Liver (tissue), 9 donors: ENCODE results near the gene JAML. TPM values are rescaled to one million over a fixed set of nuclear protein-coding genes. Genes with fewer than 3 reads are reported as not detected.
A peak's percentile ranks its signal among the peaks of the same experiment; 100 is the strongest.

Experiments
- DNase-seq: peaks from one replicate; pipeline ENCODE4 v3.0.0-alpha.2; 2017; ENCODE audit warnings: low spot score
- H3K27ac ChIP-seq, 2 donors: one replicate each; pipeline ENCODE4 v1.7.0; 2013; ENCODE audit warnings: inconsistent platforms in 2 of 2, low read length in 2 of 2, control low read depth in 1 of 2, low read depth in 1 of 2, mild to moderate bottlenecking in 1 of 2
- H3K27me3 ChIP-seq, 4 donors: one replicate each; pipeline versions ENCODE4 v1.6.1 to v1.7.0; 2013; ENCODE audit warnings: low read length in 3 of 4, inconsistent platforms in 1 of 4, mild to moderate bottlenecking in 1 of 4, moderate library complexity in 1 of 4; ENCODE audit not compliant: control insufficient read depth in 4 of 4, insufficient read depth in 4 of 4
- H3K36me3 ChIP-seq, 4 donors: one replicate each; pipeline versions ENCODE4 v1.6.1 to v1.7.0; 2013; ENCODE audit warnings: low read length in 3 of 4, mild to moderate bottlenecking in 3 of 4, low read depth in 1 of 4, moderate library complexity in 1 of 4; ENCODE audit not compliant: control insufficient read depth in 4 of 4, insufficient read depth in 3 of 4
- H3K4me1 ChIP-seq, 4 donors: one replicate each; pipeline versions ENCODE4 v1.6.1 to v1.7.0; 2013; ENCODE audit warnings: low read length in 3 of 4, mild to moderate bottlenecking in 3 of 4, moderate library complexity in 1 of 4; ENCODE audit not compliant: control insufficient read depth in 4 of 4, insufficient read depth in 4 of 4
- H3K4me3 ChIP-seq, 3 donors: one replicate each; pipeline versions ENCODE4 v1.6.1 to v1.7.0; 2013; ENCODE audit warnings: low read length in 3 of 3, control low read depth in 1 of 3, low read depth in 1 of 3, mild to moderate bottlenecking in 1 of 3
- H3K9ac ChIP-seq, 2 donors: one replicate each; pipeline ENCODE4 v1.7.0; 2013; ENCODE audit warnings: low read length in 2 of 2, mild to moderate bottlenecking in 2 of 2, moderate library complexity in 2 of 2, control low read depth in 1 of 2, low read depth in 1 of 2
- H3K9me3 ChIP-seq, 4 donors: one replicate each; pipeline versions ENCODE4 v1.6.1 to v1.7.0; 2013; ENCODE audit warnings: low read length in 3 of 4; ENCODE audit not compliant: control insufficient read depth in 4 of 4
- ATF3 ChIP-seq: IDR thresholded peaks from 2 replicates; pipeline ENCODE4 v1.6.1; 2016; ENCODE audit warnings: antibody characterized with exemption
- CTCF ChIP-seq: fragments of 150-350 bp; IDR thresholded peaks from 2 replicates; pipeline ENCODE4 v1.5.1; 2017; ENCODE audit warnings: improper control_type of control experiment, low read depth, low read length; ENCODE audit not compliant: missing input control
- EGR1 ChIP-seq, 2 donors: IDR thresholded peaks; 2 replicates each; pipeline ENCODE4 v1.6.1; 2016 to 2018; ENCODE audit warnings: antibody characterized with exemption in 2 of 2, low read depth in 2 of 2
- FOXA1 ChIP-seq: IDR thresholded peaks from 2 replicates; pipeline ENCODE4 v1.6.1; 2016; ENCODE audit warnings: antibody characterized with exemption
- FOXA2 ChIP-seq: IDR thresholded peaks from 2 replicates; pipeline ENCODE4 v1.6.1; 2016; ENCODE audit warnings: antibody characterized with exemption
- GABPA ChIP-seq, 2 donors: IDR thresholded peaks in 1 of 2; conservative IDR thresholded peaks in 1 of 2; 2 replicates each; pipeline ENCODE4 v1.6.1; 2016; ENCODE audit warnings: antibody characterized with exemption in 2 of 2, mild to moderate bottlenecking in 1 of 2, moderate library complexity in 1 of 2
- HNF4A ChIP-seq, 2 donors: conservative IDR thresholded peaks; 2 replicates each; pipeline ENCODE4 v1.6.1; 2016; ENCODE audit warnings: antibody characterized with exemption in 2 of 2, mild to moderate bottlenecking in 2 of 2
- HNF4G ChIP-seq: IDR thresholded peaks from 2 replicates; pipeline ENCODE4 v1.6.1; 2016; ENCODE audit warnings: antibody characterized with exemption
- JUND ChIP-seq, 2 donors: IDR thresholded peaks; 2 replicates each; pipeline ENCODE4 v1.6.1; 2016; ENCODE audit warnings: antibody characterized with exemption in 2 of 2
- MAX ChIP-seq: IDR thresholded peaks from 2 replicates; pipeline ENCODE4 v1.6.1; 2016; ENCODE audit warnings: antibody characterized with exemption
- NR2F2 ChIP-seq: IDR thresholded peaks from 2 replicates; pipeline ENCODE4 v1.6.1; 2016; ENCODE audit warnings: antibody characterized with exemption
- RAD21 ChIP-seq, 2 donors: IDR thresholded peaks; 2 replicates each; pipeline ENCODE4 v1.6.1; 2016; ENCODE audit warnings: antibody characterized with exemption in 2 of 2, mild to moderate bottlenecking in 2 of 2
- RXRA ChIP-seq, 2 donors: IDR thresholded peaks; 2 replicates each; pipeline ENCODE4 v1.6.1; 2017 to 2018; ENCODE audit warnings: antibody characterized with exemption in 2 of 2, mild to moderate bottlenecking in 1 of 2
- SP1 ChIP-seq: IDR thresholded peaks from 2 replicates; pipeline ENCODE4 v1.6.1; 2018; ENCODE audit warnings: antibody characterized with exemption, mild to moderate bottlenecking
- TAF1 ChIP-seq: conservative IDR thresholded peaks from 2 replicates; pipeline ENCODE4 v1.6.1; 2016; ENCODE audit warnings: antibody characterized with exemption, mild to moderate bottlenecking
- YY1 ChIP-seq: IDR thresholded peaks from 2 replicates; pipeline ENCODE4 v1.6.1; 2016; ENCODE audit warnings: antibody characterized with exemption, mild to moderate bottlenecking
- ZBTB33 ChIP-seq: IDR thresholded peaks from 2 replicates; pipeline ENCODE4 v1.6.1; 2016; ENCODE audit warnings: antibody characterized with exemption
- WGBS: extraction: QIAGEN DNeasy Blood & Tissue Kit; methylation state at CpG from one replicate; pipeline ENCODE4 v1.1.7; 2013; 5-methylcytosine and 5-hydroxymethylcytosine counted together
- polyA plus RNA-seq, 2 donors: library from polyadenylated mRNA; stranded (reverse) in 1 of 2; unstranded in 1 of 2; fragments of 200-250 nt in 1 of 2; fragments of >200 nt in 1 of 2; fragmentation: Nextera tagmentation in 1 of 2; extraction: Ambion mirVana in 1 of 2; gene quantifications; one replicate each; pipeline versions ENCODE4 v1.2.1 to v1.2.3, GENCODE V29; 2013 to 2015
- total RNA-seq, 2 donors: library from RNA; depleted of rRNA; stranded (reverse); fragments of >200 nt; gene quantifications; one replicate each; pipeline ENCODE4 v1.2.3, GENCODE V29; 2014
- TF ChIP-seq, protein P1 (sequence below): IDR thresholded peaks from 2 replicates; pipeline ENCODE4 v1.6.1; 2016; ENCODE audit warnings: antibody characterized with exemption, mild to moderate bottlenecking
- donor health status: healthy.
- donor health status: healthy.
- donor health status: healthy.
- donor health status: healthy.
- donor health status: healthy.

Gene JAML
- total and polyA plus RNA-seq, 4 donors = 2.2 to 13.5 (median 6.5) TPM

DNA sequence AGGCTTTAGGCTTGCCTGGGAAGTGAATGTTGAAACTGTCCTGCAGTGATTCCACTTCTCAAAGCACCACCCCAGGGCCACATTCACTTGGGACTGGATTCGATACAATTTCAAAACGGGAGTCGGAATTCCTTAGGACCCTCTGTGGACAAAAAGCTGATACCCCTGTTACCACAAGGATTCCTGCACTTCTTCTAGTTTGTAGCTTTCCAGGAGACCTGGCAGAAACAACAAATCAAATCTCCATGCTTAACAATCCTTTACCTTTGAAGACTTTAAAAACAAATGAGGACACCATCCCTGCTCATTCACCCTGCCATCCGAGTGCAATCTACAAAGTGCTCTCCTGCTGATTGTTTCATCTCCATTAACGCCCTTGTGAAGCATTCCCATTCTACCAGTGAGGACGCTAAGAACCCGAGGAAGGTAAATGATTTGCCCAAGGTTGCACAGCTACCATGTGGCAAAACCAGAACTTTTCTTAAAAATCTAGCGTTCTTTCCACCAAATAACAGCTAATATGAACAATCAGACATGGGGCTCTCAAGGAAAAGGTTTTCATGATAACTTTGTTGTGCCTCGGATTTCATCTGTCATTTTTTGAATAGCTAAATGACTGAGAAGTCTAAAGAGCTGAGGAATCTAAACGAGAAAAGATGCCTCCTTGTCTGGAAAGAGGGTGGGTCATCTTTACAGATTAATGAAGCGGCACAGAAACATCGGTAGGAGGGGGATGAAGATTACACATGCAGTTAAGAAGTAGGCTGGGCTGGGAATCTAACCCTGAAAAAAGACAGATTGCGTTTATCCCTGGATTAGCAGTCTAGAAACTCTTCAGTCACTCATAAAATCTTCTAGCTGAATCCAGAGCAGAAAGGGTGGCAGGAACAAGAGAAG is 40.0 kb upstream of the JAML start:
- Histone ChIP-seq H3K27ac (peak overlapping the region; percentile 80 to 93), H3K36me3 (peaks cover 2 to 14% (median 6%) of the 10 kb centered on the region in 4 donors), H3K9ac (peak overlapping the region in 1 of 2 donors; percentile 37), H3K9me3 (no peaks in the 10 kb centered on the region), H3K4me1 (peaks cover 5 to 12% (median 8%) of the 10 kb centered on the region in 4 donors), H3K27me3 (no peaks in the 10 kb centered on the region), H3K4me3 (peak overlapping the region in 1 of 3 donors; percentile 65)
- DNase-seq = no peak
- no peak for TF ChIP-seq ATF3
- peak; percentile 37 for TF ChIP-seq TAF1
- 66% methylated on average over 13 of the region's 13 CpGs for WGBS

DNA sequence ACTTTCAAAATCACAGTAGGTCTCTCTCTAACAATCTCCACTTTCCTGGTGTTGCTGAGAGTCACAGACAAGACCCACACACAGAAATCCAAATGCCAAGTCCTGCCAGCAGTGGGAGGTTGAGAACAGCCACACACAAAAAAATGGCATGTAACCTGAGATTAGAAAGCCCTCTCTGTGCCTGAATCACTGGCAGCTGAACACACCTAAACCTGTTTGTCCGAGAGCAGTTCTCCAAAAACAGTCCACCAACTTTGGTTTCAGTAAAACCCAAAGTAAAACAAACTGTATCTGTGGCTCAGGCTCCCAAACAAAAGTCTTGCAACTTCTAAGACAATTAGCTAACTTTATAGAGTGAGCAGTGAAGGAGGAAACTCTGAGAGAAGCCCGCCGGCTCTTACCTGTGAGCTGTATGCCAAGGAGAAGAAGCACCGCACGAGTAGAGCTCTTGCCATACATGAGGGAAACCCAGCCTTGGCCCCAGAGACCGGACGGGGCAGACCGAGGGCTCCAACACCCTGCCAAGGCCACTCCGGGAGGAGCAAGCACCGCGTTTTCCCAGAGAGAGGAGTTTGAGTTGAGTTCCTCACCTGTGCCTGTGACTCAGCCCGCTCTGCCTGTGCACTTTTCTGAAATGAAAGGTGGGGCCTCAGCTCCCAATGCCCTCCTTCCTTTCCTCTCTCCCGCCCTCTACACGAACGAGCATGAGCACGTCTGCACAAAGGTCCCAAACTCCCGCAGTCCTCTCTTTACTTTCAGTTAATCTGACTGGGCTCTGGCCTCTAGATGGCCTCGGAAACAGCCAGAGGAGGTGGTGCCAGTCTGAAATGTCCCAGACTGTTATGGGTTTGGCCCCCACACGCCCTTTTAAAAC is 39.1 kb upstream of the JAML start, which contains the start of gene MPZL2:
Gene MPZL2 (minus strand): TSS at position 603 of the 874 bp plus-strand sequence. CDS start 144 bp downstream, at position 459.
- Histone ChIP-seq H3K9me3 (no peaks in the 10 kb centered on the region), H3K9ac (peak within 1 kb of the TSS; percentile 67 to 80), H3K36me3 (peaks cover 2 to 15% (median 8%) of the 10 kb centered on the region in 4 donors), H3K27me3 (no peaks in the 10 kb centered on the region), H3K4me3 (peak within 1 kb of the TSS; percentile 65 to 74 (median 65)), H3K27ac (peak within 1 kb of the TSS; percentile 80 to 93), H3K4me1 (peaks cover 5 to 12% (median 8%) of the 10 kb centered on the region in 4 donors)
- TF ChIP-seq HNF4A (conservative IDR thresholded peaks at IDR 0.05) = peak; percentile 69
- TF ChIP-seq, protein P1, sequence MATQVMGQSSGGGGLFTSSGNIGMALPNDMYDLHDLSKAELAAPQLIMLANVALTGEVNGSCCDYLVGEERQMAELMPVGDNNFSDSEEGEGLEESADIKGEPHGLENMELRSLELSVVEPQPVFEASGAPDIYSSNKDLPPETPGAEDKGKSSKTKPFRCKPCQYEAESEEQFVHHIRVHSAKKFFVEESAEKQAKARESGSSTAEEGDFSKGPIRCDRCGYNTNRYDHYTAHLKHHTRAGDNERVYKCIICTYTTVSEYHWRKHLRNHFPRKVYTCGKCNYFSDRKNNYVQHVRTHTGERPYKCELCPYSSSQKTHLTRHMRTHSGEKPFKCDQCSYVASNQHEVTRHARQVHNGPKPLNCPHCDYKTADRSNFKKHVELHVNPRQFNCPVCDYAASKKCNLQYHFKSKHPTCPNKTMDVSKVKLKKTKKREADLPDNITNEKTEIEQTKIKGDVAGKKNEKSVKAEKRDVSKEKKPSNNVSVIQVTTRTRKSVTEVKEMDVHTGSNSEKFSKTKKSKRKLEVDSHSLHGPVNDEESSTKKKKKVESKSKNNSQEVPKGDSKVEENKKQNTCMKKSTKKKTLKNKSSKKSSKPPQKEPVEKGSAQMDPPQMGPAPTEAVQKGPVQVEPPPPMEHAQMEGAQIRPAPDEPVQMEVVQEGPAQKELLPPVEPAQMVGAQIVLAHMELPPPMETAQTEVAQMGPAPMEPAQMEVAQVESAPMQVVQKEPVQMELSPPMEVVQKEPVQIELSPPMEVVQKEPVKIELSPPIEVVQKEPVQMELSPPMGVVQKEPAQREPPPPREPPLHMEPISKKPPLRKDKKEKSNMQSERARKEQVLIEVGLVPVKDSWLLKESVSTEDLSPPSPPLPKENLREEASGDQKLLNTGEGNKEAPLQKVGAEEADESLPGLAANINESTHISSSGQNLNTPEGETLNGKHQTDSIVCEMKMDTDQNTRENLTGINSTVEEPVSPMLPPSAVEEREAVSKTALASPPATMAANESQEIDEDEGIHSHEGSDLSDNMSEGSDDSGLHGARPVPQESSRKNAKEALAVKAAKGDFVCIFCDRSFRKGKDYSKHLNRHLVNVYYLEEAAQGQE = peak; percentile 74
- TF ChIP-seq CTCF = no peak
- peak; percentile 81 for TF ChIP-seq SP1
- TF ChIP-seq ATF3 = no peak
- TF ChIP-seq JUND (IDR thresholded peaks at IDR 0.05) = peak; percentile 49 to 50
- peak in 1 of 2 donors; percentile 63 for TF ChIP-seq GABPA (IDR thresholded peaks at IDR 0.05 in 1 of 2, conservative IDR thresholded peaks at IDR 0.05 in 1 of 2)
- TF ChIP-seq TAF1 = peak; percentile 94
- TF ChIP-seq EGR1 (IDR thresholded peaks at IDR 0.05; ENCODE audit: low read depth in 2 of 2) = no peak
- peak; percentile 16 for TF ChIP-seq NR2F2
- TF ChIP-seq MAX = peak; percentile 68
- TF ChIP-seq RXRA (IDR thresholded peaks at IDR 0.05) = peak; percentile 74 to 81
- peak; percentile 30 for TF ChIP-seq HNF4G
- peak; percentile 41 for TF ChIP-seq FOXA1
- peak; percentile 76 for TF ChIP-seq YY1
- TF ChIP-seq FOXA2 = no peak
- peak; percentile 61 to 72 for TF ChIP-seq RAD21 (IDR thresholded peaks at IDR 0.05)
- TF ChIP-seq ZBTB33 = no peak
- 5% methylated on average over 19 of the region's 19 CpGs for WGBS
- DNase-seq = peak; percentile 56
